IMR-90 (cell line): ENCODE results near the gene HAX1.

Experiments used
- BHLHE40 ChIP-seq: fragments of 150-350 bp; IDR thresholded peaks from 2 replicates; pipeline ENCODE4 v1.6.1; 2016; ENCODE audit warnings: mild to moderate bottlenecking, low read depth, low read length
- MAFK ChIP-seq: IDR thresholded peaks from 2 replicates; pipeline ENCODE4 v1.6.1; 2012; ENCODE audit warnings: low read depth, low read length, improper control_type of control experiment
- MAZ ChIP-seq: IDR thresholded peaks from 2 replicates; pipeline ENCODE4 v1.6.1; 2012; ENCODE audit warnings: low read depth, mild to moderate bottlenecking, low read length, improper control_type of control experiment, moderate library complexity, borderline replicate concordance
- POLR2A ChIP-seq: IDR thresholded peaks from 2 replicates; pipeline ENCODE4 v1.6.1; 2012; ENCODE audit warnings: mild to moderate bottlenecking, low read depth, low read length
- RAD21 ChIP-seq: IDR thresholded peaks from 2 replicates; pipeline ENCODE4 v1.6.1; 2012; ENCODE audit warnings: low read length, improper control_type of control experiment
- TF ChIP-seq, protein P1 (sequence below): conservative IDR thresholded peaks from 2 replicates; pipeline ENCODE4 v1.5.1; 2012; ENCODE audit warnings: mild to moderate bottlenecking, low read depth, low read length, improper control_type of control experiment

- TF ChIP-seq, protein P1, sequence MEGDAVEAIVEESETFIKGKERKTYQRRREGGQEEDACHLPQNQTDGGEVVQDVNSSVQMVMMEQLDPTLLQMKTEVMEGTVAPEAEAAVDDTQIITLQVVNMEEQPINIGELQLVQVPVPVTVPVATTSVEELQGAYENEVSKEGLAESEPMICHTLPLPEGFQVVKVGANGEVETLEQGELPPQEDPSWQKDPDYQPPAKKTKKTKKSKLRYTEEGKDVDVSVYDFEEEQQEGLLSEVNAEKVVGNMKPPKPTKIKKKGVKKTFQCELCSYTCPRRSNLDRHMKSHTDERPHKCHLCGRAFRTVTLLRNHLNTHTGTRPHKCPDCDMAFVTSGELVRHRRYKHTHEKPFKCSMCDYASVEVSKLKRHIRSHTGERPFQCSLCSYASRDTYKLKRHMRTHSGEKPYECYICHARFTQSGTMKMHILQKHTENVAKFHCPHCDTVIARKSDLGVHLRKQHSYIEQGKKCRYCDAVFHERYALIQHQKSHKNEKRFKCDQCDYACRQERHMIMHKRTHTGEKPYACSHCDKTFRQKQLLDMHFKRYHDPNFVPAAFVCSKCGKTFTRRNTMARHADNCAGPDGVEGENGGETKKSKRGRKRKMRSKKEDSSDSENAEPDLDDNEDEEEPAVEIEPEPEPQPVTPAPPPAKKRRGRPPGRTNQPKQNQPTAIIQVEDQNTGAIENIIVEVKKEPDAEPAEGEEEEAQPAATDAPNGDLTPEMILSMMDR, result no peak
- TF ChIP-seq POLR2A, result no peak
- TF ChIP-seq RAD21, result no peak
- no peak for TF ChIP-seq BHLHE40
- TF ChIP-seq MAFK, result no peak
- TF ChIP-seq MAZ, result no peak
Measured at GRCh38 chr1:154301582-154301981, 29.2 kb downstream of the HAX1 start.
